HepG2 (cell line): Measurements from ENCODE around the gene FBF1. TPM values are rescaled to one million over a fixed set of nuclear protein-coding genes. Genes with fewer than 3 reads are reported as not detected.

Experiments used
- CC2D1A ChIP-seq: sonication (generic); formaldehyde crosslinking; IDR thresholded peaks from 2 replicates; pipeline ENCODE4 v1.8.1; 2023; ENCODE audit warnings: mild to moderate bottlenecking, missing genetic modification reagents
- CSRNP2 ChIP-seq: sonication (generic); formaldehyde crosslinking; conservative IDR thresholded peaks from 2 replicates; pipeline ENCODE4 v1.8.0; 2022; ENCODE audit warnings: low read depth, missing genetic modification reagents
- ELK4 ChIP-seq: sonication (generic); formaldehyde crosslinking; IDR thresholded peaks from 2 replicates; pipeline ENCODE4 v1.9.0; 2021; ENCODE audit warnings: missing genetic modification reagents, borderline replicate concordance
- HHEX ChIP-seq: IDR thresholded peaks from 2 replicates; pipeline ENCODE4 v1.6.1; 2016; ENCODE audit warnings: control low read depth
- KDM1A ChIP-seq: IDR thresholded peaks from 2 replicates; pipeline ENCODE4 v1.6.1; 2016; ENCODE audit warnings: missing compliant biosample characterization
- KMT2A ChIP-seq: sonication (generic); formaldehyde crosslinking; IDR thresholded peaks from 2 replicates; pipeline ENCODE4 v1.4.0; 2020; ENCODE audit warnings: missing genetic modification reagents
- MED8 ChIP-seq: sonication (generic); formaldehyde crosslinking; IDR thresholded peaks from 2 replicates; pipeline ENCODE4 v1.8.1; 2023; ENCODE audit warnings: mild to moderate bottlenecking, missing genetic modification reagents; ENCODE audit not compliant: insufficient replicate concordance
- MYC ChIP-seq: sonication (generic); formaldehyde crosslinking; IDR thresholded peaks from 2 replicates; pipeline ENCODE4 v1.9.0; 2021; ENCODE audit warnings: missing genetic modification reagents, borderline replicate concordance
- PRDM10 ChIP-seq: sonication (generic); formaldehyde crosslinking; IDR thresholded peaks from 2 replicates; pipeline ENCODE4 v1.4.0; 2020; ENCODE audit warnings: low read depth, missing genetic modification reagents
- YEATS2 ChIP-seq: sonication (generic); formaldehyde crosslinking; IDR thresholded peaks from 2 replicates; pipeline ENCODE4 v1.4.0; 2020; ENCODE audit warnings: missing genetic modification reagents, borderline replicate concordance
- ZFP90 ChIP-seq: sonication (generic); formaldehyde crosslinking; IDR thresholded peaks from 2 replicates; pipeline ENCODE4 v1.8.0; 2022; ENCODE audit warnings: missing genetic modification reagents, mild to moderate bottlenecking, inconsistent platforms, borderline replicate concordance
- ZKSCAN1 ChIP-seq: fragments of 150-350 bp; IDR thresholded peaks from 2 replicates; pipeline ENCODE4 v1.6.1; 2014; ENCODE audit warnings: low read length
- ZNF275 ChIP-seq: sonication (generic); formaldehyde crosslinking; IDR thresholded peaks from 2 replicates; pipeline ENCODE4 v1.8.0; 2022; ENCODE audit warnings: missing genetic modification reagents, mild to moderate bottlenecking, inconsistent platforms, borderline replicate concordance
- ZNF281 ChIP-seq: sonication (generic); formaldehyde crosslinking; IDR thresholded peaks from 2 replicates; pipeline ENCODE4 v1.4.0; 2020; ENCODE audit warnings: missing genetic modification reagents, borderline replicate concordance
- ZNF292 ChIP-seq: sonication (generic); formaldehyde crosslinking; IDR thresholded peaks from 2 replicates; pipeline ENCODE4 v1.8.1; 2022; ENCODE audit warnings: mild to moderate bottlenecking, low read depth, missing genetic modification reagents, borderline replicate concordance
- ZNF350 ChIP-seq: sonication (generic); formaldehyde crosslinking; IDR thresholded peaks from 2 replicates; pipeline ENCODE4 v1.4.0; 2020; ENCODE audit warnings: mild to moderate bottlenecking, low read depth, missing genetic modification reagents, borderline replicate concordance
- ZNF367 ChIP-seq: sonication (generic); formaldehyde crosslinking; IDR thresholded peaks from 2 replicates; pipeline ENCODE4 v1.4.0; 2020; ENCODE audit warnings: missing genetic modification reagents, borderline replicate concordance
- ZNF451 ChIP-seq: sonication (generic); formaldehyde crosslinking; IDR thresholded peaks from 2 replicates; pipeline ENCODE4 v1.5.0; 2020; ENCODE audit warnings: mild to moderate bottlenecking, missing genetic modification reagents
- polyA plus RNA-seq, 8 experiments: library from polyadenylated mRNA; depleted of rRNA in 3 of 8; stranded (reverse) in 7 of 8; unstranded in 1 of 8; fragments of >200 nt; fragmentation: Illumina TruSeq in 4 of 8; extraction: Trizol in 4 of 8; gene quantifications; 2 replicates each; pipeline versions ENCODE4 v1.2.1 to v1.2.3, GENCODE V29; 2011 to 2016; ENCODE audit warnings: low read depth in 4 of 8, missing spikeins in 1 of 8, mixed read lengths in 1 of 8; ENCODE audit not compliant: insufficient read depth in 1 of 8
- total RNA-seq, 5 experiments: library from RNA; depleted of rRNA; stranded (reverse); fragments of >200 nt; fragmentation: Illumina TruSeq; extraction: Trizol; gene quantifications; 2 replicates each; pipeline ENCODE4 v1.2.3, GENCODE V29; 2016; ENCODE audit warnings: low read depth in 1 of 5

The FBF1 gene
- total and polyA plus RNA-seq, 2 of the 13 experiments (the other 11 are each of a cell fraction or from before 2014, with no cell fraction given) = 2.4 to 8.1 TPM

GRCh38 chr17:75892556-75893224 is 48.2 kb downstream of the FBF1 start (continued):
- TF ChIP-seq HHEX (no peak), ZNF451 (CRISPR knock-in tag) (no peak), ZNF367 (no peak), ZKSCAN1 (no peak), ELK4 (no peak), ZNF292 (CRISPR knock-in tag) (peak; percentile 35), KDM1A (CRISPR knock-in tag) (no peak), ZNF281 (CRISPR knock-in tag) (peak; percentile 42; the same call in 1 of the 2 replicates), MED8 (no peak), ZFP90 (peak; percentile 90), KMT2A (CRISPR knock-in tag) (peak; percentile 68), YEATS2 (no peak), PRDM10 (CRISPR knock-in tag) (no peak), ZNF350 (CRISPR knock-in tag) (peak; percentile 42; the same call in 1 of the 2 replicates), MYC (CRISPR knock-in tag) (peak; percentile 58), CSRNP2 (CRISPR knock-in tag) (no peak), ZNF275 (CRISPR knock-in tag) (no peak; the same call in 1 of the 2 replicates), CC2D1A (CRISPR knock-in tag) (no peak)
